Mesenchymal stem cell (in vitro differentiated cells and primary cell): ENCODE data around the gene SLC2A6.
A peak's percentile ranks its signal among the peaks of the same experiment; 100 is the strongest.
"Not testable (repeated sequence)": the region's sequence is repeated elsewhere in the genome, so short reads cannot be mapped to it uniquely, and the experiment has no call there.

Source experiments
- DNase-seq: peaks from one replicate; pipeline ENCODE4 v3.0.0-alpha.2; 2013
- H2AFZ ChIP-seq: one replicate; pipeline ENCODE4 v1.6.1; 2013; ENCODE audit warnings: low read depth, mild to moderate bottlenecking, control low read depth, inconsistent platforms, low read length, moderate library complexity
- H2AK5ac ChIP-seq: 2 replicates; pipeline ENCODE4 v1.6.1; 2013; ENCODE audit warnings: low read length, moderate library complexity, mild to moderate bottlenecking, inconsistent platforms; ENCODE audit not compliant: severe bottlenecking
- H2BK120ac ChIP-seq: one replicate; pipeline ENCODE4 v1.6.1; 2013; ENCODE audit warnings: low read depth, mild to moderate bottlenecking, inconsistent platforms, low read length, moderate library complexity
- H2BK12ac ChIP-seq, 2 experiments: one replicate each; pipeline ENCODE4 v1.6.1; 2013; ENCODE audit warnings: inconsistent platforms in 2 of 2, low read length in 2 of 2, mild to moderate bottlenecking in 2 of 2, moderate library complexity in 2 of 2, control low read depth in 1 of 2
- H2BK15ac ChIP-seq: one replicate; pipeline ENCODE4 v1.6.1; 2013; ENCODE audit warnings: mild to moderate bottlenecking, low read depth, inconsistent platforms; ENCODE audit not compliant: poor library complexity, severe bottlenecking
- H2BK5ac ChIP-seq: 2 replicates; pipeline ENCODE4 v1.6.1; 2013; ENCODE audit warnings: low read depth, mild to moderate bottlenecking, low read length, control low read depth, inconsistent platforms; ENCODE audit not compliant: poor library complexity, severe bottlenecking
- H3K14ac ChIP-seq, 2 experiments: one replicate each; pipeline ENCODE4 v1.6.1; 2013; ENCODE audit warnings: inconsistent platforms in 2 of 2, low read length in 2 of 2, control low read depth in 1 of 2, mild to moderate bottlenecking in 1 of 2, moderate library complexity in 1 of 2
- H3K18ac ChIP-seq, 2 experiments: one replicate each; pipeline ENCODE4 v1.6.1; 2013; ENCODE audit warnings: inconsistent platforms in 2 of 2, low read length in 2 of 2, control low read depth in 1 of 2, low read depth in 1 of 2, mild to moderate bottlenecking in 1 of 2
- H3K23ac ChIP-seq, 2 experiments: one replicate each; pipeline ENCODE4 v1.6.1; 2013; ENCODE audit warnings: inconsistent platforms in 2 of 2, low read length in 2 of 2, mild to moderate bottlenecking in 2 of 2, moderate library complexity in 2 of 2, control low read depth in 1 of 2
- H3K27ac ChIP-seq: 2 replicates; pipeline ENCODE4 v1.5.1; 2013; ENCODE audit warnings: mild to moderate bottlenecking, moderate library complexity, low read length, control low read depth, inconsistent platforms; ENCODE audit not compliant: poor library complexity, severe bottlenecking
- H3K27me3 ChIP-seq, 2 experiments: 2 replicates each; pipeline versions ENCODE4 v1.6.1 to v1.7.0; 2013; ENCODE audit warnings: low read length in 2 of 2, mild to moderate bottlenecking in 2 of 2, moderate library complexity in 2 of 2, control low read depth in 1 of 2, inconsistent platforms in 1 of 2; ENCODE audit not compliant: control insufficient read depth in 1 of 2, insufficient read depth in 1 of 2
- H3K36me3 ChIP-seq, 2 experiments: 2 replicates each; pipeline versions ENCODE4 v1.6.1 to v1.7.0; 2013; ENCODE audit warnings: low read length in 2 of 2, control low read depth in 1 of 2, inconsistent platforms in 1 of 2, low read depth in 1 of 2, mild to moderate bottlenecking in 1 of 2; ENCODE audit not compliant: insufficient read depth in 2 of 2, control insufficient read depth in 1 of 2
- H3K4ac ChIP-seq, 2 experiments: one replicate each; pipeline ENCODE4 v1.6.1; 2013; ENCODE audit warnings: inconsistent platforms in 2 of 2, low read length in 2 of 2, mild to moderate bottlenecking in 2 of 2, moderate library complexity in 2 of 2, control low read depth in 1 of 2, low read depth in 1 of 2
- H3K4me1 ChIP-seq: 2 replicates; pipeline ENCODE4 v1.6.1; 2013; ENCODE audit warnings: low read depth, low read length, control low read depth; ENCODE audit not compliant: control insufficient read depth, insufficient read depth
- H3K4me2 ChIP-seq: 2 replicates; pipeline ENCODE4 v1.6.1; 2013; ENCODE audit warnings: low read length, mild to moderate bottlenecking, inconsistent platforms; ENCODE audit not compliant: poor library complexity, severe bottlenecking
- H3K4me3 ChIP-seq, 2 experiments: 2 replicates each; pipeline versions ENCODE4 v1.5.1 to v1.7.0; 2013; ENCODE audit warnings: low read length in 2 of 2, mild to moderate bottlenecking in 2 of 2, control low read depth in 1 of 2, low read depth in 1 of 2; ENCODE audit not compliant: insufficient read depth in 1 of 2
- H3K79me1 ChIP-seq: replicated peaks from 2 replicates; pipeline ENCODE4 v1.6.1; 2013; ENCODE audit warnings: mild to moderate bottlenecking, control low read depth, low read length, inconsistent platforms; ENCODE audit not compliant: poor library complexity, severe bottlenecking
- H3K9ac ChIP-seq: 2 replicates; pipeline ENCODE4 v1.7.0; 2013; ENCODE audit warnings: mild to moderate bottlenecking, low read length, moderate library complexity
- H3K9me3 ChIP-seq: 2 replicates; pipeline ENCODE4 v1.7.0; 2013; ENCODE audit warnings: mild to moderate bottlenecking, low read length; ENCODE audit not compliant: control insufficient read depth
- H4K8ac ChIP-seq: one replicate; pipeline ENCODE4 v1.6.1; 2013; ENCODE audit warnings: inconsistent platforms, mild to moderate bottlenecking, low read length, moderate library complexity
- H4K91ac ChIP-seq: one replicate; pipeline ENCODE4 v1.6.1; 2013; ENCODE audit warnings: mild to moderate bottlenecking, low read length, inconsistent platforms
- WGBS: methylation state at CpG from one replicate; pipeline ENCODE4 v1.1.7; 2013; ENCODE audit warnings: mixed read lengths; 5-methylcytosine and 5-hydroxymethylcytosine counted together

Gene SLC2A6

GRCh38 chr9:133454325-133454724, 24.6 kb downstream of the SLC2A6 start:
- no peak overlapping the region for H3K14ac ChIP-seq
- no peak overlapping the region for H3K4ac ChIP-seq
- H3K18ac ChIP-seq, result no peak overlapping the region
- H3K27me3 ChIP-seq, result peaks cover 2 to 6% of the 10 kb centered on the region in 2 experiments
- DNase-seq, result no peak
- no peak overlapping the region for H2AK5ac ChIP-seq
- no peaks in the 10 kb centered on the region for H3K9me3 ChIP-seq
- H2BK15ac ChIP-seq, result no peak overlapping the region
- no peak overlapping the region for H3K27ac ChIP-seq
- no peak overlapping the region for H4K8ac ChIP-seq
- peaks cover 0 to 10% of the 10 kb centered on the region in 2 experiments for H3K36me3 ChIP-seq
- H2BK12ac ChIP-seq, result no peak overlapping the region
- H2BK5ac ChIP-seq, result no peak overlapping the region
- no peak overlapping the region for H2AFZ ChIP-seq
- H3K4me1 ChIP-seq, result peaks cover 13% of the 10 kb centered on the region
- H3K23ac ChIP-seq, result no peak overlapping the region
- 92% methylated on average over 19 of the region's 19 CpGs for WGBS
- no peak overlapping the region for H3K4me3 ChIP-seq
- H3K79me1 ChIP-seq, result no peaks in the 10 kb centered on the region
- no peak overlapping the region for H3K9ac ChIP-seq
- H3K4me2 ChIP-seq, result no peak overlapping the region
- no peak overlapping the region for H2BK120ac ChIP-seq
- H4K91ac ChIP-seq, result no peak overlapping the region

- no peak overlapping the region for H2AK5ac ChIP-seq
- H2AFZ ChIP-seq, result no peak overlapping the region
- no peak overlapping the region for H3K23ac ChIP-seq
- H4K8ac ChIP-seq, result no peak overlapping the region
- no peaks in the 10 kb centered on the region for H3K79me1 ChIP-seq
- no peak overlapping the region for H2BK5ac ChIP-seq
- H3K4me2 ChIP-seq, result no peak overlapping the region
- H3K9ac ChIP-seq, result no peak overlapping the region
- H3K14ac ChIP-seq, result no peak overlapping the region
- peak overlapping the region; percentile 6 for H4K91ac ChIP-seq
- peaks cover 6% of the 10 kb centered on the region for H3K4me1 ChIP-seq
- no peak overlapping the region for H3K4me3 ChIP-seq
- H3K4ac ChIP-seq, result no peak overlapping the region
- no peak for DNase-seq
- WGBS, result 92% methylated on average over 10 of the region's 11 CpGs
- no peak overlapping the region for H2BK12ac ChIP-seq
- no peak overlapping the region for H2BK120ac ChIP-seq
- H3K18ac ChIP-seq, result no peak overlapping the region
- no peaks in the 10 kb centered on the region for H3K9me3 ChIP-seq
- peaks cover 0 to 10% of the 10 kb centered on the region in 2 experiments for H3K36me3 ChIP-seq
- H3K27ac ChIP-seq, result no peak overlapping the region
- no peak overlapping the region for H2BK15ac ChIP-seq
- peaks cover 2 to 6% of the 10 kb centered on the region in 2 experiments for H3K27me3 ChIP-seq
Measured at GRCh38 chr9:133453651-133454050, 25.2 kb downstream of the SLC2A6 start.

GRCh38 chr9:133452562-133452961, 26.3 kb downstream of the SLC2A6 start:
- Histone ChIP-seq H2BK15ac (no peak overlapping the region), H4K8ac (no peak overlapping the region), H3K4me3 (no peak overlapping the region), H3K18ac (no peak overlapping the region), H2AFZ (no peak overlapping the region), H3K9ac (no peak overlapping the region), H3K79me1 (no peaks in the 10 kb centered on the region), H3K27ac (no peak overlapping the region), H2BK12ac (no peak overlapping the region), H2BK120ac (no peak overlapping the region), H4K91ac (no peak overlapping the region), H2AK5ac (no peak overlapping the region), H3K9me3 (no peaks in the 10 kb centered on the region), H3K4me2 (no peak overlapping the region), H2BK5ac (no peak overlapping the region), H3K27me3 (peaks cover 0 to 6% of the 10 kb centered on the region in 2 experiments), H3K23ac (no peak overlapping the region), H3K36me3 (peaks cover 0 to 10% of the 10 kb centered on the region in 2 experiments), H3K14ac (no peak overlapping the region), H3K4ac (no peak overlapping the region), H3K4me1 (peaks cover 6% of the 10 kb centered on the region)
- WGBS, result 82% methylated on average over 7 of the region's 7 CpGs
- DNase-seq, result no peak

GRCh38 chr9:133451865-133452264, 27.0 kb downstream of the SLC2A6 start:
- H3K4me3 ChIP-seq, H4K8ac ChIP-seq, H3K27ac ChIP-seq, H4K91ac ChIP-seq, H3K14ac ChIP-seq, H2BK15ac ChIP-seq, H3K18ac ChIP-seq, H3K9ac ChIP-seq, H3K4ac ChIP-seq, H3K79me1 ChIP-seq, H3K4me2 ChIP-seq, DNase-seq, H3K23ac ChIP-seq, H3K27me3 ChIP-seq, H2AK5ac ChIP-seq, H3K9me3 ChIP-seq, H3K4me1 ChIP-seq, H2BK120ac ChIP-seq, H2BK5ac ChIP-seq, H2AFZ ChIP-seq, H2BK12ac ChIP-seq: not testable (repeated sequence)
- peaks cover 0 to 10% of the 10 kb centered on the region in 2 experiments for H3K36me3 ChIP-seq
- 96% methylated on average over 5 of the region's 5 CpGs for WGBS
